GM23338 (cell line): ENCODE results near the gene PTAR1. TPM values are rescaled to one million over a fixed set of nuclear protein-coding genes. Genes with fewer than 3 reads are reported as not detected.

Experiments
- ATAC-seq: fragments of 200-7000 bp; cut with Tn5 transposase; 3 replicates; pipeline ENCODE4 v1.9.1; 2020
- DNase-seq: peaks from one replicate; pipeline ENCODE4 v3.0.0-alpha.2; 2015; ENCODE audit warnings: low spot score
- H2AFZ ChIP-seq: fragments of 200-600 bp; sonication (generic); 2 replicates; pipeline ENCODE4 v1.8.0; 2016; ENCODE audit warnings: antibody characterized with exemption, mild to moderate bottlenecking, moderate library complexity
- H3F3A ChIP-seq: fragments of 200-600 bp; sonication (generic); replicated peaks from 2 replicates; pipeline ENCODE4 v1.8.0; 2017; ENCODE audit warnings: antibody characterized with exemption, mixed run types, low read depth
- H3K27ac ChIP-seq: fragments of 200-600 bp; sonication (generic); 2 replicates; pipeline ENCODE4 v1.6.1; 2016; ENCODE audit warnings: low read depth
- H3K27me3 ChIP-seq: fragments of 200-600 bp; sonication (generic); 2 replicates; pipeline ENCODE4 v1.8.0; 2016; ENCODE audit warnings: mild to moderate bottlenecking, mixed run types, moderate library complexity; ENCODE audit not compliant: insufficient read depth
- H3K36me3 ChIP-seq: fragments of 200-600 bp; sonication (generic); 2 replicates; pipeline ENCODE4 v1.8.0; 2016; ENCODE audit warnings: mild to moderate bottlenecking; ENCODE audit not compliant: insufficient read depth
- H3K4me1 ChIP-seq: fragments of 200-600 bp; sonication (generic); 2 replicates; pipeline ENCODE4 v1.8.0; 2016; ENCODE audit warnings: mild to moderate bottlenecking, moderate library complexity; ENCODE audit not compliant: insufficient read depth
- H3K4me2 ChIP-seq: fragments of 200-600 bp; sonication (generic); 2 replicates; pipeline ENCODE4 v1.7.1; 2017; ENCODE audit warnings: mixed run types
- H3K4me3 ChIP-seq: fragments of 200-600 bp; sonication (generic); 2 replicates; pipeline ENCODE4 v1.6.1; 2016; ENCODE audit warnings: mixed run types
- H3K79me2 ChIP-seq: fragments of 200-600 bp; sonication (generic); replicated peaks from 2 replicates; pipeline ENCODE4 v1.8.0; 2017; ENCODE audit warnings: mild to moderate bottlenecking; ENCODE audit not compliant: insufficient read depth
- H3K9me2 ChIP-seq: fragments of 200-600 bp; sonication (generic); 2 replicates; pipeline ENCODE4 v1.8.0; 2017; ENCODE audit not compliant: insufficient read depth
- H4K20me1 ChIP-seq: fragments of 200-600 bp; sonication (generic); replicated peaks from 2 replicates; pipeline ENCODE4 v1.8.0; 2017; ENCODE audit warnings: mild to moderate bottlenecking; ENCODE audit not compliant: insufficient read depth
- H3K27ac Mint-ChIP-seq: 2 replicates; pipeline ENCODE4 v1.8.0; 2020; ENCODE audit warnings: inconsistent platforms, mild to moderate bottlenecking, moderate library complexity, mixed read lengths
- H3K27me3 Mint-ChIP-seq: 3 replicates; pipeline ENCODE4 v1.8.0; 2022; ENCODE audit warnings: low read depth, mild to moderate bottlenecking, moderate library complexity, mixed read lengths, inconsistent platforms; ENCODE audit not compliant: insufficient read depth, poor library complexity
- H3K36me3 Mint-ChIP-seq: 3 replicates; pipeline ENCODE4 v1.8.0; 2021; ENCODE audit warnings: low read depth, mild to moderate bottlenecking, inconsistent platforms, moderate library complexity, mixed read lengths
- H3K4me1 Mint-ChIP-seq: 3 replicates; pipeline ENCODE4 v1.8.0; 2020; ENCODE audit warnings: mild to moderate bottlenecking, inconsistent platforms, mixed read lengths
- H3K4me3 Mint-ChIP-seq: 3 replicates; pipeline ENCODE4 v1.8.0; 2021; ENCODE audit warnings: moderate library complexity, mild to moderate bottlenecking, inconsistent platforms, mixed read lengths
- H3K9me3 Mint-ChIP-seq: 3 replicates; pipeline ENCODE4 v1.8.0; 2020; ENCODE audit warnings: moderate library complexity, mild to moderate bottlenecking, inconsistent platforms, mixed read lengths
- CREB1 ChIP-seq: fragments of 250-450 bp; sonication (Bioruptor Pico); IDR thresholded peaks from 2 replicates; pipeline ENCODE4 v1.5.0; 2020; ENCODE audit warnings: low read depth, mild to moderate bottlenecking, moderate library complexity
- EZH2phosphoT487 ChIP-seq: fragments of 200-600 bp; sonication (generic); IDR thresholded peaks from one replicate; pipeline ENCODE4 v1.8.1; 2018; ENCODE audit warnings: antibody characterized with exemption; ENCODE audit not compliant: unreplicated experiment
- ZNF331 ChIP-seq: fragments of 250-450 bp; sonication (Bioruptor Pico); IDR thresholded peaks from 2 replicates; pipeline ENCODE4 v1.5.0; 2020; ENCODE audit warnings: low read depth, mild to moderate bottlenecking, moderate library complexity
- polyA plus RNA-seq: library from polyadenylated mRNA; unstranded; fragments of >200 nt; fragmentation: Nextera tagmentation; extraction: Ambion mirVana; gene quantifications from 2 replicates; pipeline ENCODE4 v1.2.1, GENCODE V29; 2016
- total RNA-seq: library from RNA; depleted of rRNA; stranded (reverse); fragments of >200 nt; shearing (Covaris generic); gene quantifications from 2 replicates; pipeline ENCODE4 v1.2.3, GENCODE V29; 2014
- TF ChIP-seq, protein P1 (sequence below): IDR thresholded peaks from one replicate; pipeline ENCODE4 v1.6.1; 2018; ENCODE audit warnings: antibody characterized with exemption; ENCODE audit not compliant: unreplicated experiment
- TF ChIP-seq, protein P2 (sequence below), 2 experiments: fragments of 200-600 bp in 1 of 2; sonication (generic) in 1 of 2; conservative IDR thresholded peaks; 2 replicates each; pipeline versions ENCODE4 v1.5.1 to v1.6.1; 2016 to 2017; ENCODE audit warnings: antibody characterized with exemption in 2 of 2, low read depth in 2 of 2, mild to moderate bottlenecking in 2 of 2, moderate library complexity in 1 of 2

The PTAR1 gene
- total and polyA plus RNA-seq, 2 experiments from 2014 or later: 35.2 to 219 TPM

DNA sequence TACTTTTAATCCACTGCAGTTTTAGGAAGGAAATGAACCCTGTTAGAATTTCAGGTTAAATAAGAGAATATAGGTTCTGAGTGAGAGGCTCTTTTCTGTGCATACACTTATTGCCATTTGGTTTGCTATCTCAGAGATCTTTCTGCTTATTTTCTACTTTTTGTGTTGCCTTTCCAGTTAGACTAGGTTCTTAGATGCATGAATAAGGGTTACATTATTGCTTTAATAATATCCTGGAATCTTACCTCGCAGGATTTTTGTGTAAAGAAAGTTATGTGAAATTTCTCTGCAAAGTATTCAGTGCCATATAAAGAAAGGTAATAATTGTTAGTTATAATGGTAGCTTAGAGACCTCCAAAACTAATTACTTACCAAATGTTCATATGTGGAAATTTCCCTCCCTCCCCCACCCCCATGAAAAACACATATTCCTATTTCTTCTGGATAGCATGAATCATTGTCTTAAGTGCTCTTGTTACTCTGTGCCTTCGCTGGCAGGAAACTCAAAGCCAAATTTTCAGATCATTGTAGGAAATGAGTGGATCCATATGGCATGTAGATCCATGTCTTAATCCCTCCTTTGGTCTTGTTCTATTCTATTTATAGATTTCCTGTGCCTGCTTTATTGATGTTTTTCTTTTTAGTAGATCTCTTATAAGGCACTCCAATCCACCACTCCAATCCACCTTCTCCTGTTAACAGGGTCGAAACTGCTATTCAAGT is 84.9 kb downstream of the PTAR1 start:
- Histone ChIP-seq H2AFZ (peak overlapping the region; percentile 61), H3K4me2 (no peak overlapping the region), H3K9me2 (no peaks in the 10 kb centered on the region), H3K4me3 (no peak overlapping the region), H3K27me3 (peaks cover 26% of the 10 kb centered on the region), H3K36me3 (no peaks in the 10 kb centered on the region), H3K79me2 (no peaks in the 10 kb centered on the region), H3K4me1 (peaks cover 6% of the 10 kb centered on the region), H3K27ac (no peak overlapping the region), H3F3A (peaks cover 8% of the 10 kb centered on the region; the same call in 1 of the 2 replicates), H4K20me1 (no peaks in the 10 kb centered on the region)
- no peak for ATAC-seq
- Mint-ChIP-seq H3K4me3 (no peak overlapping the region), H3K9me3 (no peaks in the 10 kb centered on the region), H3K27me3 (peaks cover 25% of the 10 kb centered on the region), H3K4me1 (peaks cover 12% of the 10 kb centered on the region; the same call in 2 of the 3 replicates), H3K27ac (no peak overlapping the region), H3K36me3 (no peaks in the 10 kb centered on the region; the same call in 2 of the 3 replicates)
- TF ChIP-seq ZNF331 (CRISPR knock-in tag): no peak
- no peak for TF ChIP-seq CREB1 (CRISPR knock-in tag)
- DNase-seq: no peak

DNA sequence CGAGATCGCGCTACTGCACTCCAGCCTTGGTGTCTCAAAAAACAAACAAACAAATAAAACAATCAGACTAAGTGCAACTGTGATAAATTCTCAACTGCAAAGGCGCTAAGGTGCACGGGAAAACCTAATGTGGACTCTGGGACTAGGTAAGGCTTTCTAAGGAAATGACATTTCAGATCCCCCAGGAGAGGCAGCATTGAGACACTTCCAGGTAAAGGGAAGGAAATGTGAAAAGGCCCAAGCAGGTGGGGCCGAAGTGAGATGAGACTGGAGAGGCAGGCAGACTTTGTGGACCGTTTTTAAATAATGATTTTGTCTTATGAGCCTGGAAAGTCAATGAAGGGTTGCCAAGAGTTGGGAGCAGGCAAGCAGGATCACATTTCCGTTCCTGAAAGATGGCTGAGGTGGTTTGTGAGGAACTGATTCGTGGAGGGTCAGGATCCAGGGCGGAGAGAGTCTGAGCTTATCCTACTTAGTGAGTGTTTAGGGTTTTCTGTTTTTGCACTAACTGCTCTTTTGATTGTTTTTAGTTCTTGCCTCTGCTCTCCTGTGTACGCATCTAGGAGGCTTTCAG is 85.6 kb downstream of the PTAR1 start:
- H3K4me3 ChIP-seq: no peak overlapping the region
- H3K79me2 ChIP-seq: no peaks in the 10 kb centered on the region
- H3K27ac Mint-ChIP-seq: no peak overlapping the region
- peak overlapping the region; percentile 61 for H2AFZ ChIP-seq
- H4K20me1 ChIP-seq: no peaks in the 10 kb centered on the region
- peaks cover 12% of the 10 kb centered on the region; the same call in 2 of the 3 replicates for H3K4me1 Mint-ChIP-seq
- H3K9me2 ChIP-seq: no peaks in the 10 kb centered on the region
- H3K4me2 ChIP-seq: no peak overlapping the region
- no peak overlapping the region for H3K27ac ChIP-seq
- no peak overlapping the region; the same call in 2 of the 3 replicates for H3K4me3 Mint-ChIP-seq
- H3K4me1 ChIP-seq: peaks cover 6% of the 10 kb centered on the region
- H3K36me3 Mint-ChIP-seq: no peaks in the 10 kb centered on the region; the same call in 2 of the 3 replicates
- H3K36me3 ChIP-seq: no peaks in the 10 kb centered on the region
- peaks cover 8% of the 10 kb centered on the region; the same call in 1 of the 2 replicates for H3F3A ChIP-seq
- ATAC-seq (peak; percentile 42), DNase-seq (peak; percentile 81)
- H3K27me3 ChIP-seq: peaks cover 33% of the 10 kb centered on the region
- H3K9me3 Mint-ChIP-seq: no peaks in the 10 kb centered on the region
- H3K27me3 Mint-ChIP-seq: peaks cover 25% of the 10 kb centered on the region
- TF ChIP-seq, protein P1, sequence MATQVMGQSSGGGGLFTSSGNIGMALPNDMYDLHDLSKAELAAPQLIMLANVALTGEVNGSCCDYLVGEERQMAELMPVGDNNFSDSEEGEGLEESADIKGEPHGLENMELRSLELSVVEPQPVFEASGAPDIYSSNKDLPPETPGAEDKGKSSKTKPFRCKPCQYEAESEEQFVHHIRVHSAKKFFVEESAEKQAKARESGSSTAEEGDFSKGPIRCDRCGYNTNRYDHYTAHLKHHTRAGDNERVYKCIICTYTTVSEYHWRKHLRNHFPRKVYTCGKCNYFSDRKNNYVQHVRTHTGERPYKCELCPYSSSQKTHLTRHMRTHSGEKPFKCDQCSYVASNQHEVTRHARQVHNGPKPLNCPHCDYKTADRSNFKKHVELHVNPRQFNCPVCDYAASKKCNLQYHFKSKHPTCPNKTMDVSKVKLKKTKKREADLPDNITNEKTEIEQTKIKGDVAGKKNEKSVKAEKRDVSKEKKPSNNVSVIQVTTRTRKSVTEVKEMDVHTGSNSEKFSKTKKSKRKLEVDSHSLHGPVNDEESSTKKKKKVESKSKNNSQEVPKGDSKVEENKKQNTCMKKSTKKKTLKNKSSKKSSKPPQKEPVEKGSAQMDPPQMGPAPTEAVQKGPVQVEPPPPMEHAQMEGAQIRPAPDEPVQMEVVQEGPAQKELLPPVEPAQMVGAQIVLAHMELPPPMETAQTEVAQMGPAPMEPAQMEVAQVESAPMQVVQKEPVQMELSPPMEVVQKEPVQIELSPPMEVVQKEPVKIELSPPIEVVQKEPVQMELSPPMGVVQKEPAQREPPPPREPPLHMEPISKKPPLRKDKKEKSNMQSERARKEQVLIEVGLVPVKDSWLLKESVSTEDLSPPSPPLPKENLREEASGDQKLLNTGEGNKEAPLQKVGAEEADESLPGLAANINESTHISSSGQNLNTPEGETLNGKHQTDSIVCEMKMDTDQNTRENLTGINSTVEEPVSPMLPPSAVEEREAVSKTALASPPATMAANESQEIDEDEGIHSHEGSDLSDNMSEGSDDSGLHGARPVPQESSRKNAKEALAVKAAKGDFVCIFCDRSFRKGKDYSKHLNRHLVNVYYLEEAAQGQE: no peak
- no peak for TF ChIP-seq EZH2phosphoT487
- TF ChIP-seq, protein P2, sequence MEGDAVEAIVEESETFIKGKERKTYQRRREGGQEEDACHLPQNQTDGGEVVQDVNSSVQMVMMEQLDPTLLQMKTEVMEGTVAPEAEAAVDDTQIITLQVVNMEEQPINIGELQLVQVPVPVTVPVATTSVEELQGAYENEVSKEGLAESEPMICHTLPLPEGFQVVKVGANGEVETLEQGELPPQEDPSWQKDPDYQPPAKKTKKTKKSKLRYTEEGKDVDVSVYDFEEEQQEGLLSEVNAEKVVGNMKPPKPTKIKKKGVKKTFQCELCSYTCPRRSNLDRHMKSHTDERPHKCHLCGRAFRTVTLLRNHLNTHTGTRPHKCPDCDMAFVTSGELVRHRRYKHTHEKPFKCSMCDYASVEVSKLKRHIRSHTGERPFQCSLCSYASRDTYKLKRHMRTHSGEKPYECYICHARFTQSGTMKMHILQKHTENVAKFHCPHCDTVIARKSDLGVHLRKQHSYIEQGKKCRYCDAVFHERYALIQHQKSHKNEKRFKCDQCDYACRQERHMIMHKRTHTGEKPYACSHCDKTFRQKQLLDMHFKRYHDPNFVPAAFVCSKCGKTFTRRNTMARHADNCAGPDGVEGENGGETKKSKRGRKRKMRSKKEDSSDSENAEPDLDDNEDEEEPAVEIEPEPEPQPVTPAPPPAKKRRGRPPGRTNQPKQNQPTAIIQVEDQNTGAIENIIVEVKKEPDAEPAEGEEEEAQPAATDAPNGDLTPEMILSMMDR (conservative IDR thresholded peaks at IDR 0.05; ENCODE audit: low read depth in 2 of 2): peak; percentile 51
